Loucy (cell line): ENCODE data around the gene GAPVD1.

ENCODE experiments used
- H2AFZ ChIP-seq: fragments of 200-600 bp; sonication (generic); 2 replicates; pipeline ENCODE4 v1.6.0; 2016; ENCODE audit warnings: antibody characterized with exemption, mild to moderate bottlenecking, low read length, moderate library complexity
- H3F3A ChIP-seq: fragments of 200-600 bp; 2 replicates; pipeline ENCODE4 v1.6.0; 2016; ENCODE audit warnings: antibody characterized with exemption, low read depth, mild to moderate bottlenecking
- H3K27me3 ChIP-seq: fragments of 200-600 bp; sonication (generic); 2 replicates; pipeline ENCODE4 v1.6.1; 2014; ENCODE audit warnings: low read length, mild to moderate bottlenecking; ENCODE audit not compliant: insufficient read depth, poor library complexity, severe bottlenecking
- H3K36me3 ChIP-seq: fragments of 200-600 bp; sonication (generic); 2 replicates; pipeline ENCODE4 v1.6.1; 2016; ENCODE audit warnings: low read length; ENCODE audit not compliant: insufficient read depth
- H3K4me1 ChIP-seq: fragments of 200-600 bp; sonication (generic); 2 replicates; pipeline ENCODE4 v1.5.1; 2014; ENCODE audit warnings: low read length, mild to moderate bottlenecking; ENCODE audit not compliant: insufficient read depth, poor library complexity, severe bottlenecking
- H3K4me2 ChIP-seq: fragments of 200-600 bp; sonication (generic); 2 replicates; pipeline ENCODE4 v1.6.0; 2014; ENCODE audit warnings: antibody characterized with exemption, low read length, low read depth, mild to moderate bottlenecking; ENCODE audit not compliant: poor library complexity, severe bottlenecking
- H3K4me3 ChIP-seq: fragments of 200-600 bp; sonication (generic); 2 replicates; pipeline ENCODE4 v1.5.1; 2014; ENCODE audit warnings: low read length, mild to moderate bottlenecking, mixed read lengths; ENCODE audit not compliant: poor library complexity, severe bottlenecking
- H3K79me2 ChIP-seq: fragments of 200-600 bp; sonication (generic); 2 replicates; pipeline ENCODE4 v1.6.1; 2014; ENCODE audit warnings: low read length; ENCODE audit not compliant: insufficient read depth
- H3K9ac ChIP-seq: fragments of 200-600 bp; sonication (generic); 2 replicates; pipeline ENCODE4 v1.6.0; 2014; ENCODE audit warnings: mild to moderate bottlenecking, low read depth, low read length, moderate library complexity; ENCODE audit not compliant: poor library complexity, severe bottlenecking
- H3K9me2 ChIP-seq: fragments of 200-600 bp; sonication (generic); replicated peaks from 2 replicates; pipeline ENCODE4 v1.6.1; 2016; ENCODE audit warnings: low read depth, low read length, mixed read lengths
- H3K9me3 ChIP-seq: fragments of 200-600 bp; sonication (generic); 2 replicates; pipeline ENCODE4 v1.6.1; 2014; ENCODE audit warnings: mild to moderate bottlenecking, antibody characterized with exemption, low read length, low read depth; ENCODE audit not compliant: insufficient read depth
- H4K20me1 ChIP-seq: fragments of 200-600 bp; sonication (generic); 2 replicates; pipeline ENCODE4 v1.6.0; 2014; ENCODE audit warnings: antibody characterized with exemption, low read length, mild to moderate bottlenecking; ENCODE audit not compliant: insufficient read depth, poor library complexity, severe bottlenecking
- EZH2phosphoT487 ChIP-seq: fragments of 200-600 bp; IDR thresholded peaks from 2 replicates; pipeline ENCODE4 v1.6.1; 2018; ENCODE audit warnings: antibody characterized with exemption, mild to moderate bottlenecking, moderate library complexity, borderline replicate concordance
- TF ChIP-seq, protein P1 (sequence below): fragments of 200-600 bp; sonication (generic); conservative IDR thresholded peaks from 2 replicates; pipeline ENCODE4 v1.5.1; 2014; ENCODE audit warnings: mild to moderate bottlenecking, antibody characterized with exemption, low read length

Gene GAPVD1

DNA sequence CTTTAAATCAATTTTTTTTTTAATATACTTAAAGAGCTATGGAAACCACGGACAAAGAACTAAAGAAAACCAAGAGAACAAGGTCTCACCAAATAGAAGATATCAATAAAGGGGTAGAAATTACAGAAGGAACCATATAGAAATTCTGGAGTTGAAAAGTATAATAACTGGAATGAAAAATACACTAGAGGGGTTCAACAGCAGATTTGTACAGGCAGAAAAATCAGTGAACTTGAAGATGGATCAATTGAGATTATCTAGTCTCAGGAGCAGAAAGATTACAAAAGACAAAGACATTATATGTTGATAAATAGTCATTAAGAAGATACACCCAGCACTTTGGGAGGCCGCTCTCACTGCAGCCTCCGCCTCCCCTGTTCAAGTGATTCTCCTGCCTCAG is 56.1 kb downstream of the GAPVD1 start:
- no peaks in the 10 kb centered on the region for H3K9me2 ChIP-seq
- no peaks in the 10 kb centered on the region for H3K9me3 ChIP-seq
- no peaks in the 10 kb centered on the region for H4K20me1 ChIP-seq
- TF ChIP-seq, protein P1, sequence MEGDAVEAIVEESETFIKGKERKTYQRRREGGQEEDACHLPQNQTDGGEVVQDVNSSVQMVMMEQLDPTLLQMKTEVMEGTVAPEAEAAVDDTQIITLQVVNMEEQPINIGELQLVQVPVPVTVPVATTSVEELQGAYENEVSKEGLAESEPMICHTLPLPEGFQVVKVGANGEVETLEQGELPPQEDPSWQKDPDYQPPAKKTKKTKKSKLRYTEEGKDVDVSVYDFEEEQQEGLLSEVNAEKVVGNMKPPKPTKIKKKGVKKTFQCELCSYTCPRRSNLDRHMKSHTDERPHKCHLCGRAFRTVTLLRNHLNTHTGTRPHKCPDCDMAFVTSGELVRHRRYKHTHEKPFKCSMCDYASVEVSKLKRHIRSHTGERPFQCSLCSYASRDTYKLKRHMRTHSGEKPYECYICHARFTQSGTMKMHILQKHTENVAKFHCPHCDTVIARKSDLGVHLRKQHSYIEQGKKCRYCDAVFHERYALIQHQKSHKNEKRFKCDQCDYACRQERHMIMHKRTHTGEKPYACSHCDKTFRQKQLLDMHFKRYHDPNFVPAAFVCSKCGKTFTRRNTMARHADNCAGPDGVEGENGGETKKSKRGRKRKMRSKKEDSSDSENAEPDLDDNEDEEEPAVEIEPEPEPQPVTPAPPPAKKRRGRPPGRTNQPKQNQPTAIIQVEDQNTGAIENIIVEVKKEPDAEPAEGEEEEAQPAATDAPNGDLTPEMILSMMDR = no peak
- TF ChIP-seq EZH2phosphoT487 = no peak
- no peak overlapping the region for H3K4me2 ChIP-seq
- H3K79me2 ChIP-seq = no peaks in the 10 kb centered on the region
- H2AFZ ChIP-seq = no peak overlapping the region
- H3K4me1 ChIP-seq = no peaks in the 10 kb centered on the region
- H3K36me3 ChIP-seq = peaks cover 72% of the 10 kb centered on the region; the same call in 1 of the 2 replicates
- H3F3A ChIP-seq = no peaks in the 10 kb centered on the region
- H3K9ac ChIP-seq = no peak overlapping the region
- H3K27me3 ChIP-seq = no peaks in the 10 kb centered on the region
- no peak overlapping the region for H3K4me3 ChIP-seq

DNA sequence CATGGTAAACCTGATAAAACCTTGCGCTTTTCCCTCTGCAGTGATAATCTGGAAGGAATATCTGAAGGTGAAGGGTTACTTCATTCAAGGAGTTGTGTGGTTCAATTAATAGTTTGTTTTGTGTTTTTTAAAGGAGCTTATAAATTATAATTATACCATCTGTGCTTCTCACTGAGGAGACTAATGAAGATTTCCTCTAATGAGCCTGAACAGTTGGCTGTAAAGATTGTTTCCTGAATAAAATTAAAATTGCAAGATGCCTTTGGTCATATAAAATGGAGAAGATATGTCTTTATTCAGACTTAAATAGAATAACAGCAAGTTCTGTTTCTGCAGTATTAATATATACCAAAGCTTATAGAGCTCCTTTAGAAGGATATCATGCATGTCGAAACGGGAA is 59.9 kb downstream of the GAPVD1 start:
- H3K9me2 ChIP-seq = no peaks in the 10 kb centered on the region
- no peak for TF ChIP-seq EZH2phosphoT487
- TF ChIP-seq, protein P1 = no peak
- H4K20me1 ChIP-seq = no peaks in the 10 kb centered on the region
- no peak overlapping the region for H3K4me2 ChIP-seq
- no peaks in the 10 kb centered on the region for H3K9me3 ChIP-seq
- H3K9ac ChIP-seq = no peak overlapping the region
- H3K79me2 ChIP-seq = no peaks in the 10 kb centered on the region
- H3F3A ChIP-seq = no peaks in the 10 kb centered on the region
- H3K27me3 ChIP-seq = no peaks in the 10 kb centered on the region
- no peaks in the 10 kb centered on the region for H3K4me1 ChIP-seq
- H3K36me3 ChIP-seq = peaks cover 67% of the 10 kb centered on the region; the same call in 1 of the 2 replicates
- no peak overlapping the region for H3K4me3 ChIP-seq
- H2AFZ ChIP-seq = no peak overlapping the region

DNA sequence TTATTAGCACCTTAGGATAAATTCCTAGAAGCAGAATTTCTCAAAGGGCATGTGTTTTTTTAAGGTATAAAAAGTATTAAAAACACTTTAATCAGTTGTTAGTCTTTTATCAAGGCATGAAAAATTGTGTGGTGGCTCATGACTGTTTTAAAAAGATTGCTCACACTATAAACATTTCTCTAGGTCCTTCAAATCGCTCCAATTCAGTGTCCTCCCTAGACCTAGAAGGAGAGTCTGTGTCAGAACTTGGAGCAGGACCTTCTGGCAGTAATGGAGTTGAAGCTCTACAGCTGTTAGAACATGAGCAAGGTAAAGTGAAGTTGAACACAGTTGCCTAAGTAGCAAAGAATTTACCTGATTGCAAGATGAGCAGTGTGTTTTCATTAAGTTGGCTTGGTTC is 62.0 kb downstream of the GAPVD1 start:
- H2AFZ ChIP-seq = no peak overlapping the region
- H3K27me3 ChIP-seq = no peaks in the 10 kb centered on the region
- no peaks in the 10 kb centered on the region for H4K20me1 ChIP-seq
- no peaks in the 10 kb centered on the region for H3K79me2 ChIP-seq
- TF ChIP-seq, protein P1 = no peak
- TF ChIP-seq EZH2phosphoT487 = no peak
- no peaks in the 10 kb centered on the region for H3K9me3 ChIP-seq
- H3K36me3 ChIP-seq = peaks cover 54% of the 10 kb centered on the region; the same call in 1 of the 2 replicates
- no peaks in the 10 kb centered on the region for H3K4me1 ChIP-seq
- H3K9me2 ChIP-seq = no peaks in the 10 kb centered on the region
- no peaks in the 10 kb centered on the region for H3F3A ChIP-seq
- H3K9ac ChIP-seq = no peak overlapping the region
- H3K4me3 ChIP-seq = no peak overlapping the region
- no peak overlapping the region for H3K4me2 ChIP-seq
